HEK293T (cell line): ENCODE data around the gene TRIM71.
"Not testable (repeated sequence)": the region's sequence is repeated elsewhere in the genome, so short reads cannot be mapped to it uniquely, and the experiment has no call there.

Experiments used
- CTCF ChIA-PET: fragments of 350-600 bp; formaldehyde crosslinking; extraction: SDS; loops from one replicate; lab custom pipeline; 2021; ENCODE audit warnings: antibody characterized with exemption, inconsistent platforms; lab: Yijun Ruan, JAX
- POLR2A ChIA-PET: fragments of 350-600 bp; formaldehyde crosslinking; extraction: SDS; loops from one replicate; lab custom pipeline; 2020; ENCODE audit warnings: antibody characterized with exemption, inconsistent platforms; lab: Yijun Ruan, JAX
- DNase-seq: peaks from one replicate; pipeline ENCODE4 v3.0.0; 2012; ENCODE audit warnings: mixed read lengths; ENCODE audit errors: extremely low spot score
- ARNT ChIP-seq: fragments of 450-650 bp; IDR thresholded peaks from 2 replicates; pipeline ENCODE4 v1.6.1; 2017; ENCODE audit warnings: mild to moderate bottlenecking
- BHLHE40 ChIP-seq: fragments of 450-650 bp; IDR thresholded peaks from 2 replicates; pipeline ENCODE4 v1.6.1; 2016; ENCODE audit warnings: mild to moderate bottlenecking, moderate library complexity, borderline replicate concordance
- CTBP1 ChIP-seq: fragments of 450-650 bp; IDR thresholded peaks from 2 replicates; pipeline ENCODE4 v1.6.1; 2016; ENCODE audit warnings: borderline replicate concordance
- ELF4 ChIP-seq: fragments of 450-650 bp; IDR thresholded peaks from 2 replicates; pipeline ENCODE4 v1.6.1; 2017; ENCODE audit warnings: antibody characterized with exemption
- FOXA1 ChIP-seq: fragments of 450-650 bp; IDR thresholded peaks from 2 replicates; pipeline ENCODE4 v1.6.1; 2016; ENCODE audit warnings: mild to moderate bottlenecking
- FOXK2 ChIP-seq: fragments of 450-650 bp; IDR thresholded peaks from 2 replicates; pipeline ENCODE4 v1.6.1; 2016; ENCODE audit warnings: mild to moderate bottlenecking
- FOXM1 ChIP-seq: fragments of 450-650 bp; IDR thresholded peaks from 2 replicates; pipeline ENCODE4 v1.6.1; 2017; ENCODE audit warnings: mild to moderate bottlenecking, borderline replicate concordance
- HDGF ChIP-seq: fragments of 450-650 bp; IDR thresholded peaks from 2 replicates; pipeline ENCODE4 v1.6.1; 2017; ENCODE audit warnings: antibody characterized with exemption, borderline replicate concordance
- L3MBTL2 ChIP-seq: fragments of 450-650 bp; conservative IDR thresholded peaks from 2 replicates; pipeline ENCODE4 v1.6.1; 2016; ENCODE audit warnings: mild to moderate bottlenecking
- LEF1 ChIP-seq: fragments of 450-650 bp; IDR thresholded peaks from 2 replicates; pipeline ENCODE4 v1.6.1; 2017; ENCODE audit warnings: mild to moderate bottlenecking, borderline replicate concordance
- NFRKB ChIP-seq: fragments of 450-650 bp; IDR thresholded peaks from 2 replicates; pipeline ENCODE4 v1.6.1; 2016; ENCODE audit warnings: mild to moderate bottlenecking, moderate library complexity
- PKNOX1 ChIP-seq: fragments of 450-650 bp; IDR thresholded peaks from 2 replicates; pipeline ENCODE4 v1.6.1; 2016
- SP1 ChIP-seq: fragments of 450-650 bp; IDR thresholded peaks from 2 replicates; pipeline ENCODE4 v1.6.1; 2017
- SUZ12 ChIP-seq: fragments of 450-650 bp; IDR thresholded peaks from 2 replicates; pipeline ENCODE4 v1.6.1; 2016; ENCODE audit warnings: mild to moderate bottlenecking
- TARDBP ChIP-seq: fragments of 450-650 bp; IDR thresholded peaks from 2 replicates; pipeline ENCODE4 v1.6.1; 2016
- ZNF384 ChIP-seq: fragments of 450-650 bp; IDR thresholded peaks from 2 replicates; pipeline ENCODE4 v1.6.1; 2016

The TRIM71 gene

GRCh38 chr3:32902887-32903371 is 85.1 kb downstream of the TRIM71 start:
- TF ChIP-seq L3MBTL2 = peak; percentile 67
- DNase-seq, POLR2A ChIA-PET: not testable (repeated sequence)
- CTCF ChIA-PET = interaction anchor here (0.5 kb wide), 1 partner anchor 18 kb away, joined by 3 read pairs; no protein-coding TSS in a partner anchor

GRCh38 chr3:32903953-32904352 is 86.2 kb downstream of the TRIM71 start:
- CTCF ChIA-PET = no interaction called here
- no peak for DNase-seq
- TF ChIP-seq TARDBP (no peak), FOXM1 (no peak), ZNF384 (no peak)
- POLR2A ChIA-PET = no interaction called here

- no peak for DNase-seq
- ChIA-PET CTCF (no interaction called here), POLR2A (no interaction called here)
- TF ChIP-seq FOXA1 = no peak
- TF ChIP-seq LEF1 = no peak
- TF ChIP-seq FOXK2 = no peak
- no peak for TF ChIP-seq L3MBTL2
- TF ChIP-seq ELF4 = no peak
- no peak for TF ChIP-seq FOXM1
These were observed 92.2 kb downstream of the TRIM71 start for GRCh38 chr3:32909999-32910398.

GRCh38 chr3:32910954-32911353 is 93.2 kb downstream of the TRIM71 start:
- TF ChIP-seq NFRKB = no peak
- TF ChIP-seq TARDBP = no peak
- no peak for TF ChIP-seq ELF4
- TF ChIP-seq FOXM1 = no peak
- TF ChIP-seq ZNF384 = no peak
- no peak for TF ChIP-seq HDGF
- no peak for TF ChIP-seq PKNOX1
- no peak for TF ChIP-seq BHLHE40
- TF ChIP-seq ARNT = no peak
- TF ChIP-seq L3MBTL2 = no peak
- TF ChIP-seq CTBP1 = no peak
- no peak for TF ChIP-seq SUZ12
- TF ChIP-seq LEF1 = no peak
- TF ChIP-seq FOXA1 = no peak
- no peak for TF ChIP-seq SP1
- no peak for TF ChIP-seq FOXK2
- no peak for DNase-seq
- CTCF ChIA-PET = no interaction called here
- POLR2A ChIA-PET = no interaction called here

GRCh38 chr3:32912046-32912445 is 94.2 kb downstream of the TRIM71 start:
- no peak for DNase-seq
- POLR2A ChIA-PET = no interaction called here
- CTCF ChIA-PET = no interaction called here
- TF ChIP-seq ZNF384 = no peak
- TF ChIP-seq TARDBP = no peak
- TF ChIP-seq PKNOX1 = no peak
- TF ChIP-seq FOXK2 = no peak
- no peak for TF ChIP-seq NFRKB
- TF ChIP-seq L3MBTL2 = no peak
- TF ChIP-seq LEF1 = no peak
- TF ChIP-seq BHLHE40 = no peak
- TF ChIP-seq FOXA1 = no peak
- no peak for TF ChIP-seq FOXM1
- no peak for TF ChIP-seq SP1
- TF ChIP-seq CTBP1 = no peak
- no peak for TF ChIP-seq HDGF
- no peak for TF ChIP-seq ELF4
- TF ChIP-seq SUZ12 = no peak
- no peak for TF ChIP-seq ARNT

- CTCF ChIA-PET = interaction anchor here (1.2 kb wide), 1 partner anchor 9 kb away, joined by 3 read pairs; no protein-coding TSS in a partner anchor
- TF ChIP-seq CTBP1 (no peak), NFRKB (no peak), FOXK2 (no peak), HDGF (no peak), BHLHE40 (no peak), L3MBTL2 (no peak), FOXA1 (no peak), LEF1 (no peak), ARNT (no peak), SP1 (no peak), PKNOX1 (no peak)
- POLR2A ChIA-PET = no interaction called here
- DNase-seq = no peak
These were observed 96.1 kb downstream of the TRIM71 start for GRCh38 chr3:32913790-32914446.

- DNase-seq = no peak
- CTCF ChIA-PET = no interaction called here
- POLR2A ChIA-PET = no interaction called here
- TF ChIP-seq FOXA1 = no peak
- no peak for TF ChIP-seq PKNOX1
- no peak for TF ChIP-seq BHLHE40
- no peak for TF ChIP-seq HDGF
- no peak for TF ChIP-seq SP1
These were observed 102.1 kb downstream of the TRIM71 start for GRCh38 chr3:32919920-32920319.
